CD14-positive monocyte (primary cell): ENCODE data around the gene PSMB11. TPM values are rescaled to one million over a fixed set of nuclear protein-coding genes. Genes with fewer than 3 reads are reported as not detected.
A peak's percentile ranks its signal among the peaks of the same experiment; 100 is the strongest.

Source experiments
- DNase-seq, 3 donors: peaks; one replicate each; pipeline ENCODE4 v3.0.0-alpha.2; 2011 to 2022
- H2AFZ ChIP-seq: 2 replicates; pipeline ENCODE4 v1.6.0; 2012; ENCODE audit warnings: mild to moderate bottlenecking, low read depth, low read length, inconsistent platforms; ENCODE audit not compliant: insufficient read depth, poor library complexity, severe bottlenecking
- H3K27ac ChIP-seq, 2 donors: 1 replicate in 1 of 2; 2 replicates in 1 of 2; pipeline ENCODE4 v1.5.1; 2012 to 2013; ENCODE audit warnings: low read length in 2 of 2, control low read depth in 1 of 2, inconsistent platforms in 1 of 2, low read depth in 1 of 2, mild to moderate bottlenecking in 1 of 2
- H3K27me3 ChIP-seq, 2 donors: one replicate each; pipeline versions ENCODE4 v1.6.0 to v1.6.1; 2011 to 2013; ENCODE audit warnings: low read length in 2 of 2; ENCODE audit not compliant: control insufficient read depth in 2 of 2, insufficient read depth in 2 of 2
- H3K36me3 ChIP-seq, 2 donors: replicated peaks in 1 of 2; 1 replicate in 1 of 2; 2 replicates in 1 of 2; pipeline versions ENCODE4 v1.5.1 to v1.6.1; 2012 to 2013; ENCODE audit warnings: low read length in 2 of 2, control low read depth in 1 of 2, inconsistent platforms in 1 of 2, mild to moderate bottlenecking in 1 of 2; ENCODE audit not compliant: insufficient read depth in 2 of 2, control insufficient read depth in 1 of 2
- H3K4me1 ChIP-seq, 2 donors: 1 replicate in 1 of 2; 2 replicates in 1 of 2; pipeline versions ENCODE4 v1.5.1 to v1.6.1; 2012 to 2013; ENCODE audit warnings: low read length in 2 of 2, control low read depth in 1 of 2, inconsistent platforms in 1 of 2, mild to moderate bottlenecking in 1 of 2, moderate library complexity in 1 of 2; ENCODE audit not compliant: insufficient read depth in 2 of 2, control insufficient read depth in 1 of 2
- H3K4me2 ChIP-seq: replicated peaks from 2 replicates; pipeline ENCODE3; 2012; ENCODE audit warnings: low read length, moderate library complexity, mild to moderate bottlenecking; ENCODE audit not compliant: poor library complexity, severe bottlenecking; ENCODE audit errors: extremely low read depth
- H3K4me3 ChIP-seq, 3 experiments: fragments of 200-600 bp in 1 of 3; sonication (generic) in 1 of 3; replicated peaks in 1 of 3; 1 replicate in 2 of 3; 2 replicates in 1 of 3; pipeline ENCODE4 v1.5.1; 2011 to 2013; ENCODE audit warnings: low read length in 3 of 3, mild to moderate bottlenecking in 3 of 3, control low read depth in 2 of 3, low read depth in 2 of 3, inconsistent platforms in 1 of 3, moderate library complexity in 1 of 3
- H3K79me2 ChIP-seq: 2 replicates; pipeline ENCODE4 v1.6.0; 2012; ENCODE audit warnings: mild to moderate bottlenecking, control low read depth, inconsistent platforms, low read length, moderate library complexity; ENCODE audit not compliant: insufficient read depth
- H3K9ac ChIP-seq: 2 replicates; pipeline ENCODE4 v1.6.0; 2017; ENCODE audit warnings: low read length, mild to moderate bottlenecking; ENCODE audit not compliant: insufficient read depth, poor library complexity, severe bottlenecking
- H3K9me3 ChIP-seq, 2 donors: replicated peaks in 1 of 2; 1 replicate in 1 of 2; 2 replicates in 1 of 2; pipeline versions ENCODE4 v1.5.1 to v1.6.1; 2012 to 2013; ENCODE audit warnings: low read length in 2 of 2, control low read depth in 1 of 2; ENCODE audit not compliant: control insufficient read depth in 1 of 2, insufficient read depth in 1 of 2
- H4K20me1 ChIP-seq: 2 replicates; pipeline ENCODE4 v1.6.0; 2012; ENCODE audit warnings: mild to moderate bottlenecking, low read length, control low read depth, moderate library complexity; ENCODE audit not compliant: insufficient read depth
- H3K27ac Mint-ChIP-seq, 7 donors: one replicate each; pipeline ENCODE4 v1.8.0; 2020; ENCODE audit warnings: mild to moderate bottlenecking in 7 of 7, mixed read lengths in 7 of 7, moderate library complexity in 6 of 7, inconsistent platforms in 2 of 7
- H3K27me3 Mint-ChIP-seq, 3 donors: one replicate each; pipeline ENCODE4 v1.8.0; 2021 to 2022; ENCODE audit warnings: low read depth in 3 of 3, mild to moderate bottlenecking in 3 of 3, mixed read lengths in 3 of 3, moderate library complexity in 3 of 3, inconsistent platforms in 1 of 3
- H3K36me3 Mint-ChIP-seq, 2 donors: one replicate each; pipeline ENCODE4 v1.8.0; 2020; ENCODE audit warnings: mixed read lengths in 2 of 2, inconsistent platforms in 1 of 2, mild to moderate bottlenecking in 1 of 2
- H3K4me1 Mint-ChIP-seq: one replicate; pipeline ENCODE4 v1.8.0; 2020; ENCODE audit warnings: mild to moderate bottlenecking, mixed read lengths
- H3K4me3 Mint-ChIP-seq, 2 donors: one replicate each; pipeline ENCODE4 v1.8.0; 2020; ENCODE audit warnings: mild to moderate bottlenecking in 2 of 2, mixed read lengths in 2 of 2, moderate library complexity in 1 of 2
- H3K9me3 Mint-ChIP-seq, 7 donors: one replicate each; pipeline ENCODE4 v1.8.0; 2020 to 2022; ENCODE audit warnings: mixed read lengths in 7 of 7, mild to moderate bottlenecking in 6 of 7, moderate library complexity in 6 of 7, inconsistent platforms in 2 of 7
- CTCF ChIP-seq: fragments of 200-600 bp; IDR thresholded peaks from one replicate; pipeline ENCODE4 v1.8.0; 2022; ENCODE audit warnings: antibody characterized with exemption, mild to moderate bottlenecking
- WGBS: methylation state at CpG from one replicate; pipeline ENCODE4 v1.1.5; 2013; ENCODE audit warnings: missing lambda C conversion rate; ENCODE audit not compliant: insufficient coverage; 5-methylcytosine and 5-hydroxymethylcytosine counted together
- intact Hi-C, 2 donors: fragments of 100-400 bp; cut with micrococcal nuclease; formaldehyde crosslinking; loops; one replicate each; pipeline versions ENCODE4 v1.15.0 to v1.15.1; 2023
- polyA plus RNA-seq, 3 donors: library from polyadenylated mRNA; depleted of rRNA in 1 of 3; unstranded in 2 of 3; stranded (reverse) in 1 of 3; fragments of 300-500 nt in 2 of 3; fragments of >200 nt in 1 of 3; fragmentation: Illumina TruSeq in 2 of 3; gene quantifications; 1 replicate in 2 of 3; 2 replicates in 1 of 3; pipeline ENCODE4 v1.2.3, GENCODE V29; 2012 to 2021

Gene PSMB11
- polyA plus RNA-seq, 3 donors: not detected

GRCh38 chr14:23093526-23093925 lies 51.5 kb downstream of the PSMB11 start:
- peak overlapping the region in 2 of 3 experiments; percentile 88 to 98 for H3K4me3 ChIP-seq
- no peak overlapping the region for H3K27ac Mint-ChIP-seq
- H3K27ac ChIP-seq: no peak overlapping the region
- H3K9me3 Mint-ChIP-seq: no peaks in the 10 kb centered on the region
- WGBS: 88% methylated on average over 1 of the region's 2 CpGs
- peaks cover 95% of the 10 kb centered on the region for H3K79me2 ChIP-seq
- intact Hi-C loops: loop anchor here in 1 of 2 donors (10.0 kb wide), 1 partner anchor 191 kb away; the partner anchor contains the start of gene HOMEZ
- peaks cover 21 to 35% of the 10 kb centered on the region in 2 donors for H3K4me1 ChIP-seq
- H2AFZ ChIP-seq: no peak overlapping the region
- peaks cover 18% of the 10 kb centered on the region for H3K4me1 Mint-ChIP-seq
- H3K27me3 ChIP-seq: no peaks in the 10 kb centered on the region
- no peak overlapping the region for H3K4me3 Mint-ChIP-seq
- no peak overlapping the region for H3K9ac ChIP-seq
- peak overlapping the region; percentile 88 for H3K4me2 ChIP-seq
- peaks cover 47 to 53% of the 10 kb centered on the region in 2 donors for H3K36me3 Mint-ChIP-seq
- H3K36me3 ChIP-seq: peaks cover 56 to 63% of the 10 kb centered on the region in 2 donors
- no peak for DNase-seq
- no peaks in the 10 kb centered on the region for H3K27me3 Mint-ChIP-seq
- peaks cover 79% of the 10 kb centered on the region for H4K20me1 ChIP-seq
- no peaks in the 10 kb centered on the region for H3K9me3 ChIP-seq
- TF ChIP-seq CTCF: no peak

Other genes starting within 250 kb of the PSMB11 start
- gene SLC7A7, start 226.8 kb upstream of the PSMB11 start, polyA plus RNA-seq: 100 to 1,000 TPM; 262 to 425 (median 371) TPM
- gene MRPL52, start 212.3 kb upstream of the PSMB11 start, polyA plus RNA-seq: 100 to 1,000 TPM in 2 of 3 donors, 10 to 100 TPM in 1; 32.3 to 164 (median 130) TPM
- 1 to 10 TPM in 1 of 3 donors, under 1 TPM in 2; 0.14 to 4.6 (median 0.44) TPM for gene MMP14, start 205.6 kb upstream of the PSMB11 start, polyA plus RNA-seq
- gene LRP10, start 170.5 kb upstream of the PSMB11 start, polyA plus RNA-seq: 10 to 100 TPM; 39.0 to 65.1 (median 51.5) TPM
- 1 to 10 TPM in 1 of 3 donors, not detected in 2; 1.8 TPM for gene REM2, start 159.0 kb upstream of the PSMB11 start, polyA plus RNA-seq
- gene RBM23, start 123.1 kb upstream of the PSMB11 start, polyA plus RNA-seq: 10 to 100 TPM; 76.7 to 89.7 (median 85.7) TPM
- gene PRMT5, start 112.8 kb upstream of the PSMB11 start, polyA plus RNA-seq: 10 to 100 TPM; 38.7 to 44.4 (median 44.1) TPM
- 10 to 100 TPM; 57.3 to 79.7 (median 69.5) TPM for gene HAUS4, start 85.1 kb upstream of the PSMB11 start, polyA plus RNA-seq
- gene AJUBA, start 59.7 kb upstream of the PSMB11 start, polyA plus RNA-seq: under 1 TPM in 1 of 3 donors, not detected in 2; 0.04 TPM
- gene C14orf93, start 32.1 kb upstream of the PSMB11 start, polyA plus RNA-seq: 10 to 100 TPM in 1 of 3 donors, 1 to 10 TPM in 2; 2.5 to 17.6 (median 3.7) TPM
- 10 to 100 TPM; 16.8 to 61.8 (median 57.6) TPM for gene PSMB5, start 7.3 kb upstream of the PSMB11 start, polyA plus RNA-seq
- gene CDH24, start 15.3 kb downstream of the PSMB11 start, polyA plus RNA-seq: under 1 TPM in 2 of 3 donors, not detected in 1; 0.13 to 0.14 TPM
- gene ACIN1, start 52.9 kb downstream of the PSMB11 start, polyA plus RNA-seq: 100 to 1,000 TPM in 1 of 3 donors, 1 to 10 TPM in 2; 2.8 to 159 (median 5.4) TPM
- 100 to 1,000 TPM in 2 of 3 donors, 10 to 100 TPM in 1; 17.5 to 110 (median 106) TPM for gene C14orf119, start 53.3 kb downstream of the PSMB11 start, polyA plus RNA-seq
- gene CIROP, start 62.8 kb downstream of the PSMB11 start, polyA plus RNA-seq: not detected
- gene CEBPE, start 77.0 kb downstream of the PSMB11 start, polyA plus RNA-seq: 1 to 10 TPM in 2 of 3 donors, under 1 TPM in 1; 0.73 to 1.5 (median 1.3) TPM
- under 1 TPM; 0.05 to 0.53 (median 0.25) TPM for gene SLC7A8, start 141.4 kb downstream of the PSMB11 start, polyA plus RNA-seq
- gene RNF212B, start 195.7 kb downstream of the PSMB11 start, polyA plus RNA-seq: not detected
- gene HOMEZ, start 243.9 kb downstream of the PSMB11 start, polyA plus RNA-seq: 1 to 10 TPM; 3.5 to 5.4 (median 4.1) TPM